Measurements from ENCODE around the gene ATP1A3.

- TF ChIP-seq CTCF (IDR thresholded peaks at IDR 0.05) (no peak), POLR2A (IDR thresholded peaks at IDR 0.05) (no peak)
Observed at GRCh38 chr19:42038666-42039065, 44.6 kb upstream of the ATP1A3 start.
